Measurements from ENCODE around the gene FBXO33. TPM values are rescaled to one million over a fixed set of nuclear protein-coding genes. Genes with fewer than 3 reads are reported as not detected.

FBXO33 gene
- total and polyA plus RNA-seq, 2 of the 8 experiments (the other 6 are each of a cell fraction or from before 2014, with no cell fraction given), result 4.7 to 11.5 TPM

DNA sequence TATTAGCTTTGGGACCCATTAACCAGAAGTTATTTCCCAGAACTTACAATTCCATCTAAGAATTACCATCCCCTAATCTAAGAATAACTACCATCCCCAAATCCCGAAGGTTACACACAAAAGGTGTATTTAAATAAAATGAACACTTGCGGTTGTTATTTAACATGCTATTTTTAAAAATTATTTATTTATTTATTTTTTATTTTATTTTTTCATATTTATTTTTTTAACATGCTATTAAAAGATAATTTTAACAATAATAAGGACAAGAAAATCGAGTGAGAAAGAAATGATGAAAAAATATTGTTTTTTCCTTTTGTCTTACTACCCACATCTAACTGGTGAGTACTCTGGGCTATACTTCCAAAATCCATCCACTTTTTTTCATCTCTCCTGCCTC lies 6.3 kb downstream of the FBXO33 start (continued):
- no peak for TF ChIP-seq CBX8 (IDR thresholded peaks at IDR 0.05; ENCODE audit: borderline replicate concordance, low read depth, low read length)

All from H1 (cell line).